ENCODE data around the gene SLC2A5. TPM values are rescaled to one million over a fixed set of nuclear protein-coding genes. Genes with fewer than 3 reads are reported as not detected.

Gene SLC2A5
- polyA plus RNA-seq, 3 donors = 0.75 to 1.3 (median 0.81) TPM

GRCh38 chr1:9014475-9015375 lies 54.7 kb downstream of the SLC2A5 start:
- Histone ChIP-seq H3K79me2 (ENCODE audit: insufficient read depth, low read length) (no peaks in the 10 kb centered on the region), H3K4me3 (replicated peaks in 1 of 3; ENCODE audit: low read depth in 2 of 3, low read length in 3 of 3) (no peak overlapping the region), H3K36me3 (replicated peaks in 1 of 2; ENCODE audit: control insufficient read depth in 1 of 2, insufficient read depth in 2 of 2, low read length in 2 of 2) (no peaks in the 10 kb centered on the region), H3K27ac (ENCODE audit: low read depth in 1 of 2, low read length in 2 of 2) (no peak overlapping the region), H3K9ac (ENCODE audit: insufficient read depth, low read length, poor library complexity, severe bottlenecking) (no peak overlapping the region), H3K4me1 (ENCODE audit: control insufficient read depth in 1 of 2, insufficient read depth in 2 of 2, low read length in 2 of 2) (peaks cover 24 to 27% of the 10 kb centered on the region in 2 donors), H3K9me3 (replicated peaks in 1 of 2; ENCODE audit: control insufficient read depth in 1 of 2, insufficient read depth in 1 of 2, low read length in 2 of 2) (no peaks in the 10 kb centered on the region), H4K20me1 (ENCODE audit: insufficient read depth, low read length) (no peaks in the 10 kb centered on the region), H3K27me3 (ENCODE audit: control insufficient read depth in 2 of 2, insufficient read depth in 2 of 2, low read length in 2 of 2) (no peaks in the 10 kb centered on the region), H2AFZ (ENCODE audit: insufficient read depth, low read depth, low read length, poor library complexity, severe bottlenecking) (no peak overlapping the region), H3K4me2 (replicated peaks; ENCODE audit: extremely low read depth, low read length, poor library complexity, severe bottlenecking) (no peak overlapping the region)
- no peak overlapping the region for H3K4me3 Mint-ChIP-seq
- H3K27me3 Mint-ChIP-seq (ENCODE audit: low read depth in 3 of 3) = peaks cover 3 to 13% (median 4%) of the 10 kb centered on the region in 3 donors
- peaks cover 31% of the 10 kb centered on the region for H3K4me1 Mint-ChIP-seq
- TF ChIP-seq CTCF (IDR thresholded peaks at IDR 0.05) = no peak
- DNase-seq = no peak
- H3K27ac Mint-ChIP-seq = no peak overlapping the region
- no peaks in the 10 kb centered on the region for H3K36me3 Mint-ChIP-seq
- intact Hi-C loops (cut with micrococcal nuclease) = loop anchor here in 1 of 2 donors (5.0 kb wide), 1 partner anchor 88 kb away; no protein-coding TSS in a partner anchor
- H3K9me3 Mint-ChIP-seq = peaks cover 0 to 2% (median 0%) of the 10 kb centered on the region in 7 donors
- WGBS (ENCODE audit: insufficient coverage) = 93% methylated on average over 28 of the region's 36 CpGs

GRCh38 chr1:9013819-9014218 lies 55.6 kb downstream of the SLC2A5 start:
- no peak overlapping the region for H3K27ac ChIP-seq (ENCODE audit: low read depth in 1 of 2, low read length in 2 of 2)
- H3K27me3 ChIP-seq (ENCODE audit: control insufficient read depth in 2 of 2, insufficient read depth in 2 of 2, low read length in 2 of 2) = no peaks in the 10 kb centered on the region
- H2AFZ ChIP-seq (ENCODE audit: insufficient read depth, low read depth, low read length, poor library complexity, severe bottlenecking) = no peak overlapping the region
- H3K4me1 ChIP-seq (ENCODE audit: control insufficient read depth in 1 of 2, insufficient read depth in 2 of 2, low read length in 2 of 2) = peaks cover 24 to 28% of the 10 kb centered on the region in 2 donors
- Mint-ChIP-seq H3K27ac (no peak overlapping the region), H3K27me3 (ENCODE audit: low read depth in 3 of 3) (peaks cover 3 to 11% (median 9%) of the 10 kb centered on the region in 3 donors), H3K4me1 (peaks cover 32% of the 10 kb centered on the region), H3K9me3 (peaks cover 0 to 2% (median 0%) of the 10 kb centered on the region in 7 donors), H3K4me3 (no peak overlapping the region), H3K36me3 (no peaks in the 10 kb centered on the region)
- H3K9me3 ChIP-seq (replicated peaks in 1 of 2; ENCODE audit: control insufficient read depth in 1 of 2, insufficient read depth in 1 of 2, low read length in 2 of 2) = no peaks in the 10 kb centered on the region
- H4K20me1 ChIP-seq (ENCODE audit: insufficient read depth, low read length) = no peaks in the 10 kb centered on the region
- H3K4me3 ChIP-seq (replicated peaks in 1 of 3; ENCODE audit: low read depth in 2 of 3, low read length in 3 of 3) = no peak overlapping the region
- intact Hi-C loops (cut with micrococcal nuclease) = no loop called here
- no peaks in the 10 kb centered on the region for H3K36me3 ChIP-seq (replicated peaks in 1 of 2; ENCODE audit: control insufficient read depth in 1 of 2, insufficient read depth in 2 of 2, low read length in 2 of 2)
- H3K4me2 ChIP-seq (replicated peaks; ENCODE audit: extremely low read depth, low read length, poor library complexity, severe bottlenecking) = no peak overlapping the region
- no peak for DNase-seq
- no peaks in the 10 kb centered on the region for H3K79me2 ChIP-seq (ENCODE audit: insufficient read depth, low read length)
- TF ChIP-seq CTCF (IDR thresholded peaks at IDR 0.05) = no peak
- 96% methylated on average over 8 of the region's 8 CpGs for WGBS (ENCODE audit: insufficient coverage)
- H3K9ac ChIP-seq (ENCODE audit: insufficient read depth, low read length, poor library complexity, severe bottlenecking) = no peak overlapping the region
